GM12878 (cell line): ENCODE measurements around the gene AHCYL2. TPM values are rescaled to one million over a fixed set of nuclear protein-coding genes. Genes with fewer than 3 reads are reported as not detected.

Source experiments
- ATAC-seq: fragments of 200-7000 bp; cut with Tn5 transposase; 3 replicates; pipeline ENCODE4 v1.9.1; 2020; ENCODE audit warnings: mild to moderate bottlenecking, moderate library complexity
- BruUV-seq: library from RNA; stranded (reverse); fragments of 400-500 nt; replicated peaks from 2 replicates; lab custom pipeline; 2021; lab: Mats Ljungman, UMichigan
- CTCF ChIA-PET: fragments of 300-600 bp; sonication (Branson Sonifier 250); formaldehyde crosslinking; extraction: SDS; loops from one replicate; lab custom pipeline; 2021; ENCODE audit warnings: inconsistent platforms; lab: Yijun Ruan, JAX
- POLR2A ChIA-PET: fragments of 350-600 bp; formaldehyde crosslinking; extraction: SDS; loops from one replicate; lab custom pipeline; 2021; ENCODE audit warnings: inconsistent platforms; lab: Charles Lee
- RAD21 ChIA-PET: fragments of 300-600 bp; sonication (Branson Sonifier 250); formaldehyde crosslinking; loops from one replicate; lab custom pipeline; 2023; ENCODE audit warnings: antibody characterized with exemption; ENCODE audit not compliant: unreplicated experiment; lab: Charles Lee
- SMC1A ChIA-PET: fragments of 300-600 bp; sonication (Branson Sonifier 250); formaldehyde crosslinking; loops from one replicate; lab custom pipeline; 2023; ENCODE audit not compliant: unreplicated experiment, uncharacterized antibody; lab: Charles Lee
- DNase-seq: peaks from one replicate; pipeline ENCODE4 v3.0.0-alpha.2; 2011; ENCODE audit warnings: low read depth, low spot score
- FAIRE-seq: peaks from 3 replicates; lab custom pipeline; 2011; peaks lifted over from hg19 to GRCh38; lab: Jason Lieb, UNC
- H2AFZ ChIP-seq: 2 replicates; pipeline ENCODE4 v1.6.0; 2011; ENCODE audit warnings: low read depth, low read length, control low read depth; ENCODE audit not compliant: control insufficient read depth
- H3K27ac ChIP-seq: 2 replicates; pipeline ENCODE4 v1.5.1; 2011; ENCODE audit warnings: control low read depth; ENCODE audit not compliant: control insufficient read depth, insufficient read depth
- H3K27me3 ChIP-seq, 2 experiments: replicated peaks in 1 of 2; 2 replicates each; pipeline versions ENCODE4 v1.6.0 to v1.6.1; 2011; ENCODE audit warnings: low read length in 1 of 2; ENCODE audit not compliant: control insufficient read depth in 2 of 2, insufficient read depth in 2 of 2
- H3K36me3 ChIP-seq, 2 experiments: 2 replicates each; pipeline ENCODE4 v1.5.1; 2011; ENCODE audit warnings: low read length in 1 of 2; ENCODE audit not compliant: control insufficient read depth in 2 of 2, insufficient read depth in 2 of 2
- H3K4me1 ChIP-seq: 2 replicates; pipeline ENCODE4 v1.6.1; 2011; ENCODE audit warnings: mild to moderate bottlenecking, low read length, moderate library complexity, mixed read lengths; ENCODE audit not compliant: control insufficient read depth, insufficient read depth
- H3K4me2 ChIP-seq: 2 replicates; pipeline ENCODE4 v1.6.0; 2011; ENCODE audit warnings: control low read depth; ENCODE audit not compliant: control insufficient read depth, insufficient read depth
- H3K4me3 ChIP-seq: fragments of 200-600 bp; sonication (generic); 2 replicates; pipeline ENCODE4 v1.5.1; 2016
- H3K79me2 ChIP-seq: 2 replicates; pipeline ENCODE4 v1.6.0; 2011; ENCODE audit warnings: low read length; ENCODE audit not compliant: control insufficient read depth, insufficient read depth
- H3K9ac ChIP-seq: 2 replicates; pipeline ENCODE4 v1.8.0; 2011; ENCODE audit warnings: low read length, control low read depth, mixed read lengths; ENCODE audit not compliant: control insufficient read depth, insufficient read depth
- H3K9me3 ChIP-seq: replicated peaks from 3 replicates; pipeline ENCODE4 v1.5.1; 2011; ENCODE audit warnings: mild to moderate bottlenecking, low read length; ENCODE audit not compliant: control insufficient read depth, insufficient read depth
- H4K20me1 ChIP-seq: 2 replicates; pipeline ENCODE4 v1.6.0; 2011; ENCODE audit not compliant: control insufficient read depth, insufficient read depth
- BACH1 ChIP-seq: fragments of 450-650 bp; IDR thresholded peaks from 2 replicates; pipeline ENCODE4 v1.6.1; 2017; ENCODE audit warnings: mild to moderate bottlenecking, borderline replicate concordance
- BCLAF1 ChIP-seq: fragments of 450-650 bp; IDR thresholded peaks from 2 replicates; pipeline ENCODE4 v1.6.1; 2017; ENCODE audit warnings: antibody characterized with exemption, mild to moderate bottlenecking, moderate library complexity
- BHLHE40 ChIP-seq, 2 experiments: fragments of 450-650 bp in 1 of 2; IDR thresholded peaks; 2 replicates each; pipeline ENCODE4 v1.6.1; 2011 to 2017; ENCODE audit warnings: low read depth in 2 of 2, borderline replicate concordance in 1 of 2, improper control_type of control experiment in 1 of 2, low read length in 1 of 2, mild to moderate bottlenecking in 1 of 2
- CHD1 ChIP-seq: IDR thresholded peaks from 2 replicates; pipeline ENCODE4 v1.6.1; 2012; ENCODE audit warnings: low read depth, low read length, improper control_type of control experiment
- CTCF ChIP-seq, 3 experiments: IDR thresholded peaks in 2 of 3; conservative IDR thresholded peaks in 1 of 3; 2 replicates each; pipeline ENCODE4 v1.5.1; 2011; ENCODE audit warnings: low read depth in 3 of 3, low read length in 3 of 3, mild to moderate bottlenecking in 3 of 3, control low read depth in 2 of 3, moderate library complexity in 2 of 3, inconsistent platforms in 1 of 3, mixed read lengths in 1 of 3; ENCODE audit not compliant: control insufficient read depth in 2 of 3, insufficient read depth in 1 of 3; ENCODE audit errors: extremely low read depth in 1 of 3
- E4F1 ChIP-seq: fragments of 450-650 bp; IDR thresholded peaks from 2 replicates; pipeline ENCODE4 v1.6.1; 2018; ENCODE audit warnings: borderline replicate concordance, mild to moderate bottlenecking; ENCODE audit not compliant: partially characterized antibody
- MEF2B ChIP-seq: fragments of 450-650 bp; IDR thresholded peaks from 2 replicates; pipeline ENCODE4 v1.6.1; 2018; ENCODE audit warnings: mild to moderate bottlenecking, moderate library complexity; ENCODE audit not compliant: partially characterized antibody, poor library complexity, severe bottlenecking
- MTA3 ChIP-seq: IDR thresholded peaks from 2 replicates; pipeline ENCODE4 v1.6.1; 2012; ENCODE audit warnings: low read length, inconsistent platforms, borderline replicate concordance
- NR2F1 ChIP-seq: fragments of 450-650 bp; conservative IDR thresholded peaks from 2 replicates; pipeline ENCODE4 v1.6.1; 2017; ENCODE audit warnings: mild to moderate bottlenecking
- RAD51 ChIP-seq: fragments of 450-650 bp; IDR thresholded peaks from 2 replicates; pipeline ENCODE4 v1.6.1; 2016; ENCODE audit warnings: moderate library complexity, mild to moderate bottlenecking, inconsistent platforms
- RUNX3 ChIP-seq: IDR thresholded peaks from 2 replicates; pipeline ENCODE4 v1.6.1; 2012; ENCODE audit warnings: low read length, inconsistent platforms
- SKIL ChIP-seq: fragments of 450-650 bp; IDR thresholded peaks from 2 replicates; pipeline ENCODE4 v1.6.1; 2017; ENCODE audit warnings: mild to moderate bottlenecking, low read depth, inconsistent platforms; ENCODE audit not compliant: poor library complexity, severe bottlenecking
- ZNF207 ChIP-seq: fragments of 450-650 bp; IDR thresholded peaks from 2 replicates; pipeline ENCODE4 v1.6.1; 2014; ENCODE audit warnings: antibody characterized with exemption, mild to moderate bottlenecking, borderline replicate concordance
- WGBS: methylation state at CpG from one replicate; pipeline ENCODE4 v1.1.6; 2016; ENCODE audit warnings: low lambda C conversion rate; ENCODE audit not compliant: insufficient replicate concordance, insufficient coverage; ENCODE audit errors: missing lambda C conversion rate; 5-methylcytosine and 5-hydroxymethylcytosine counted together
- in situ Hi-C: fragments of 300-500 bp; cut with MboI; formaldehyde crosslinking; loops from 9 replicates; pipeline ENCODE4 v1.14.3; 2018; ENCODE audit warnings: mixed read lengths
- intact Hi-C: fragments of 100-400 bp; cut with micrococcal nuclease; formaldehyde crosslinking; loops from one replicate; pipeline ENCODE4 v1.14.2; 2022; ENCODE audit not compliant: unreplicated experiment
- polyA plus RNA-seq, 11 experiments: library from polyadenylated mRNA; depleted of rRNA in 4 of 11; unstranded in 6 of 11; stranded (reverse) in 5 of 11; fragments of >200 nt; fragmentation: Nextera tagmentation in 4 of 11; fragmentation: Illumina TruSeq in 1 of 11; extraction: Ambion mirVana in 4 of 11; extraction: Trizol in 1 of 11; gene quantifications; 1 replicate in 1 of 11; 2 replicates in 10 of 11; pipeline versions ENCODE4 v1.2.1 to v1.2.3, GENCODE V29; 2011 to 2016; ENCODE audit warnings: inconsistent platforms in 2 of 11, missing spikeins in 2 of 11, low read depth in 1 of 11
- total RNA-seq, 4 experiments: library from RNA; depleted of rRNA in 3 of 4; stranded (reverse); fragments of >200 nt in 3 of 4; fragmentation: Illumina TruSeq in 1 of 4; extraction: Trizol in 1 of 4; gene quantifications; 2 replicates each; pipeline versions ENCODE4 v1.2.1 to v1.2.3, GENCODE V29; 2013 to 2021

The AHCYL2 gene
- total and polyA plus RNA-seq, 10 of the 15 experiments (the other 5 are each of a cell fraction or from before 2014, with no cell fraction given): 1.7 to 29.1 (median 5.4) TPM

GRCh38 chr7:129255800-129256199 lies 31.0 kb downstream of the AHCYL2 start (continued):
- TF ChIP-seq E4F1 (no peak), BACH1 (no peak), RAD51 (no peak), CHD1 (no peak), BHLHE40 (IDR thresholded peaks at IDR 0.05; ENCODE audit: borderline replicate concordance in 1 of 2, low read depth in 2 of 2, low read length in 1 of 2) (no peak), CTCF (IDR thresholded peaks at IDR 0.05 in 2 of 3, conservative IDR thresholded peaks at IDR 0.05 in 1 of 3; ENCODE audit: control insufficient read depth in 2 of 3, extremely low read depth in 1 of 3, insufficient read depth in 1 of 3, low read depth in 3 of 3, low read length in 3 of 3) (no peak), RUNX3 (no peak), ZNF207 (no peak)

- no peak overlapping the region for H3K4me3 ChIP-seq
- WGBS: 63% methylated on average over 2 of the region's 2 CpGs
- BruUV-seq: no TSS peak
- no peak overlapping the region for H3K9ac ChIP-seq
- CTCF ChIA-PET: interaction anchor here (0.7 to 1.4 kb wide), 2 partner anchors 38 to 274 kb away, joined by 3 read pairs; no protein-coding TSS in a partner anchor
- POLR2A ChIA-PET: no interaction called here
- intact Hi-C loops: no loop called here
- no peaks in the 10 kb centered on the region for H3K9me3 ChIP-seq
- no peaks in the 10 kb centered on the region for H3K79me2 ChIP-seq
- no peak for ATAC-seq
- FAIRE-seq: no peak
- H3K4me2 ChIP-seq: no peak overlapping the region
- in situ Hi-C loops: no loop called here
- no peak overlapping the region for H3K27ac ChIP-seq
- H4K20me1 ChIP-seq: no peaks in the 10 kb centered on the region
- H3K27me3 ChIP-seq: no peaks in the 10 kb centered on the region
- SMC1A ChIA-PET: interaction anchor here (1.1 kb wide), 1 partner anchor 15 kb away, joined by 3 read pairs; no protein-coding TSS in a partner anchor
- no peaks in the 10 kb centered on the region for H3K4me1 ChIP-seq
- no peak overlapping the region for H2AFZ ChIP-seq
- RAD21 ChIA-PET: interaction anchor here (0.6 kb wide), 1 partner anchor 509 kb away, joined by 5 read pairs; no protein-coding TSS in a partner anchor
- DNase-seq: no peak
- H3K36me3 ChIP-seq: no peaks in the 10 kb centered on the region
- TF ChIP-seq BCLAF1: no peak
- TF ChIP-seq SKIL: no peak
- no peak for TF ChIP-seq MEF2B
- no peak for TF ChIP-seq NR2F1
- TF ChIP-seq MTA3: no peak
Measured at GRCh38 chr7:129256221-129256620, 31.4 kb downstream of the AHCYL2 start.
